Measurements from ENCODE around the gene FGFR4.

FGFR4 gene

DNA sequence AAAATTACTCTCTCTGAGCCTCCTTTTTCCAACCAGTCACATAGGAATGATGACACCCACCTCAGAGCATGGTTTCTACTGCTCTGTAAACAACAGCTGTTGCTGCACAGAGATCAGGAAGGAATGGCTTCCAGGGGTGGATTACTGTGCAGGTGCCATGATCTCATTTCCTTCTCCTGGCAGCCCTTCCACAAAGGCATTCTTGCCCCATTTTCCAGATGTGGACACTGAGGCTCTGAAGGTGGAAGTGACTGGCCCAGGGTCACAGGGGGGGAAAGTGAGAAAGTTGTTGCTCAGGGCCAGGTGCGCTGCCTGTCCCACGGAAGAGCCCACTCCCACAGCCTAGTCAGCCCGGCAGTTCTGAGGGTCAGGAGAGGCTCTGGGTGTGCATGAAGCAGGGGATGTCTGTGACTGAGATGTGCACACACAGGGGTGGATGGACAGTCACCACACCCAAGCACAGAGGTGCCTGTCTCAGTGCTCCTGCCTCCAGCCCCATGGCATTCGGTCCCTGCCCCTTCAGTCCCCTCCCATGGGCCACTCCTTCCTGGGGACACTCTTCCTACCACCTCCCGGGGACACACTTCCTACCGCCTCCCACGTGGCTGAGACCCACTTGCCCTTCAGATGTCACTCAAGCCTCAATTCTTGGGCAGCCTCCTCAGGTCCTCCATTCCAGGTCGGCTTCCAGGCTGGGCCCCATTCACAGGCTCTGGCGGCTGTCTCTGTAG, 17.0 kb downstream of the FGFR4 start:
- no peak for DNase-seq

DNA sequence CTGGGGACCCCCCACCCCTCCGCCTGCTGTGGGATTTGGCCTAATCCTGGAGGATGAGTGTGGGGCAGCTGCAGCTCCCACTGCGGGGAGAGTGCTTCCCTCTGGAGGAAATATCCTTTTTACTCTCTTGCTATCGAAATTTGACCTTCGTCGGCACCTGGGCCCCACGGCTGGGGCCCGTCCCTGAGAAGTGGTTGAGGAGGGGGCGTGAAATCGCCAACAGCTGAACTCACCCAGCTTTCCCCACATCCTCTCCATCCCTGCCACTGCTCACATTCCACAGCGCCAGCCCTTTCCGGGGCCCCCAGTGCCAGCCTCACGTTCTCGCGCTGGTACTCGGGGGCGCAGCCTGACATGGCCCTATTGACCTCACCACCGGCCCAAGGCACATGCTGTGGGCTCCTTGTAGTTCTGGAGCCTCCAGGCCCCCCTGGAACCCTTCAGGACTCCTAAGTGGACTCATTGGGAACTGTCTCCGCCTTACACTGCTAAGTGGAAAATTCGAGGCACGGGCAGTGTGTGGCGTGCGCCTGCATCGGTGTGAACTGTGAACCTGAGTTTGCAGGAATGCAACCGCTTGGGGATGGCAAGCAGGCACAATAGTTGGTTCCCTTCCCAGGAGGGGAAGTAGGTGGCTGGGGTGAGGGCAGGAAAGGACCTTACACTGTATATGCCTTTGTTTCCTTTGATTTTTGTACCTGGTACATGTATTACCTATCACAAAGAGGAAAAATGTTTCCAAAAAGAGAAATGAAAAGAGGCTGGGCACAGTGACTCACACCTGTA, 19.2 kb downstream of the FGFR4 start:
- no peak for DNase-seq

DNA sequence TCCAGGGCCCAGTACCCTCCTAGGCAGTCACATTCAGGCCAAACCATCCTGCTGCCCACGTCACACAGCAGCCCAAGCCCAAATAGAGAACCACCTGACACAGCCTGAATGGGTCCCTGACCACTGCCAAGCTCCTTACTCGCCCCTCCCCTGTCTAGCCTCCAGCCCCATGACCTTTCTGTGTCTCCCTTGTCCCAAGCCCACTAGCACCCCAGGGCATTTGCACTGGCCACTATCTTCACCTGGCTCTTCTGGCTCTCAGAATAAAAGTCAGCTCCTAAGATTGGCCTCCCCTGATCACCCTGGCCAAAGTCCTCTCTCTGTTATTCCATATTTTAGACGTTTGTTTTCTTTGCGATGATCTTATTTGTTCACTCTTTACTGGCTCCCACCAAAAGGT, 20.4 kb downstream of the FGFR4 start:
- no peak for DNase-seq

DNA sequence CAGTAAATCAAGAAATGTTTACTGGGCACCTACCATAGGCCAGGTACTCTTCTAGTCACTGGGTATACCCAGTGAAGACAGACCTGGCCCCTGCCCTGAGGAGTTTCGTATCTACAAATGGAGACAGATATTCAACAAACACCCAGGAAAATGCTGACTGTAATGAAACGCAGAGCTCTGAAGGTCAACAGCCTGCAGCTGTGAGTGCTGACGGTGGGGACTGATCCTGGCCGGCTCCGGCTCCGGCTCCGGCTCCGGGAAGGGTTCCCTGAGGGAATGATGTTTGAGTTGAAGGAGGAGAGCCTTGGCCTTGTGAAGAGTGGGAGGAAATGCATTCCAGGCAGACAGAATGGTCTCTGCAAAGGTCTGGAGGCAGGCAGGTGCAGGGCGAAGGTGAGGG, 23.1 kb downstream of the FGFR4 start:
- DNase-seq = no peak

DNA sequence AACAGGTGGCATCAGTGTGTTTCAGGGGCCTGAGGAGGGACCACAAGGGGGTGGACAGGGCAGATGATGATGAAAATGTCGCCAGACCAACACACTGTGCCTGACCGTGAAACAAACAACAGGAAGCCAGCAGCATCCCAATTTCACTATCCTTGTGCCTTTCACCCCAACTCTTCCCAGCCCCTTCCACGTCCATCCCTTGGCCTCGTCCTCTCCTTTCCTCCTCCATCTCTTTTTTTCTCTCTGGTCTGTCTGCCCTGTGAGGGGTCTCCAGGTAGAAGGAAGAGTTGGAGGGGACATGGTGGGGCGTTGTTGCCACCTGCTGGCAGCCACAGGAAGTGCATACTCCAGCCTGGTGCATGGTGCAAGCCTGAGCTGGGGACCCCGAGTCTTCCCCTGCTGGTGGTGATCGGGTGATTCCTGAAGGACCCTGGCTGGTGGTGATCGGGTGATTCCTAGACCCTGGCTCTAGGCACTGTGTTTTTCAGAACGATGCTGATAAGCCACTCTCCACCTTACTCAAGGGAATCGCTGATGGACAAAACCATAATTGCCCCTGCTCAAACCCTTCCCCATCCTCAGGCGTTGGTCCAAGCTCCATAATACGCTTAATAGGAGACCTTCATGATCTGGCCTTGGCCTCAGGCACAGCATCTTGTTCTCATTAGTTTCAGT, 25.1 kb downstream of the FGFR4 start:
- peak; percentile 63 for DNase-seq

DNA sequence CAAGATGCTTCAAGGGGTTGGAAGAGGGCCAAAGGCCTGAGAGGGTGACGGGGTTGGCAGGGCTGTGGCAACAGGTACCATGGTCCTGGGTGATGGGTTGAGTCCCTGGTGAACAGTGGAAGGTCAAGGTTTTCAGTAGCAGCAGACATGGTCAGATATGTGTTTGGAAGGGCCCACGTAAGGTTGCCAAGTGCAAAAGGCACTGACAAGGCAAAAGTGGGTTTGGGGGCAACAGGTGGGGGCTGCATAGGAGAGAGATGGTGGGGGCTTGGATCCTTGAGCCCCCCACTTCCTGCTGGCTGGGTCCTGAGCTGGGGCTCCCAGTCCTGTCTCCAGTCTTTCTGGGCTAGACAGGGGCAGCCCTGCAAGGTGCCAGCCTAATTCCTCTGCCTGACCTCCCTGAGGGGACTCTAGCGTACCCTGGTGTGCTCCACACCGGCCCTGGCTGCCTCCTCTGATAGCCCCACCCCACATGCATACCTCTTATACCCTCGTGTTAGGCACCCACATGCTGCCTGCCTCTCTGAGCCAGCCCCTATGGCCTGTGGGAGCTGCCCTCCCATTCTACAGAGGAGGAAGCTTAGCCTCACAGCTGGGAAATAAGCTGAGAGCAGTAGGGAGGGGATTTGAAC, 26.0 kb downstream of the FGFR4 start:
- DNase-seq = no peak

DNA sequence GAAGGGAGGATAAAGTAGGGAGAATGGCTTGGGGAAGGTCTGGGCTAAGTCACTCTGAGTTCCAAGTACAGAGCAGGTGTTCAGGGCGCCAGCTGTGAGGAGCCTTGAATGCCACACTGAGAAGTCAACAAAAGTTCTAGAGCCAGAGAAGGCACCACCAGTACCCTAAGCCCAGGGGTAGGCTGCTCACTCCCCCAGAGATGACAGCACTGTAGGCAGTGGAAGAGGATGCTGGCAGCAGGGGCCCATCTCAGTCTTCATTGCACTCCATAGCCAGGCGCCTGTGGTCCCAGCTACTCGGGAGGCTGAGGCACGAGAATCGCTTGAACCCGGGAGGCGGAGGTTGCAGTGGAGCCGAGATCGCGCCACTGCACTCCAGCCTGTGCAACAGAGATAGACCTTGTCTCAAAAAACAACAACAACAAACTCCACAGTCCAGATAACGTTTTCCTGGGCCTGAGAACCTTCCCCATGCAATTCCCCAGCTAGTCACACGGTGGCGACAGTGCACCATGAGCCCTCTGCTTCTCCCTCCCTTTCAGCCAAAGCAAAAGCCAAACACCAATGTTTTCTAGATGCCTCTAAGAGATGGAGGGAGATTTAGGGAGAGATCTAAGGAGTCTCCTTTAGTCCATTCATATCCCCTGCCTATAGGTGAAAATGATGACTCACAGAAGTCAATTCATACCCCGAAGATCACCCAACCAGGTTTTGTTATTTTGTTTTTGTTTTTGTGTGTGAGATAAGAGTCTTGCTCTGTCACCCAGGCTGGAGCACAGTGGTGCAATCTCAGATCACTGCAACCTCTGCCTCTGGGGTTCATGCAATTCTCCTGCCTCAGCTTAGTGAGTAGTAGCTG, 27.1 kb downstream of the FGFR4 start:
- peak; percentile 77 for DNase-seq

DNA sequence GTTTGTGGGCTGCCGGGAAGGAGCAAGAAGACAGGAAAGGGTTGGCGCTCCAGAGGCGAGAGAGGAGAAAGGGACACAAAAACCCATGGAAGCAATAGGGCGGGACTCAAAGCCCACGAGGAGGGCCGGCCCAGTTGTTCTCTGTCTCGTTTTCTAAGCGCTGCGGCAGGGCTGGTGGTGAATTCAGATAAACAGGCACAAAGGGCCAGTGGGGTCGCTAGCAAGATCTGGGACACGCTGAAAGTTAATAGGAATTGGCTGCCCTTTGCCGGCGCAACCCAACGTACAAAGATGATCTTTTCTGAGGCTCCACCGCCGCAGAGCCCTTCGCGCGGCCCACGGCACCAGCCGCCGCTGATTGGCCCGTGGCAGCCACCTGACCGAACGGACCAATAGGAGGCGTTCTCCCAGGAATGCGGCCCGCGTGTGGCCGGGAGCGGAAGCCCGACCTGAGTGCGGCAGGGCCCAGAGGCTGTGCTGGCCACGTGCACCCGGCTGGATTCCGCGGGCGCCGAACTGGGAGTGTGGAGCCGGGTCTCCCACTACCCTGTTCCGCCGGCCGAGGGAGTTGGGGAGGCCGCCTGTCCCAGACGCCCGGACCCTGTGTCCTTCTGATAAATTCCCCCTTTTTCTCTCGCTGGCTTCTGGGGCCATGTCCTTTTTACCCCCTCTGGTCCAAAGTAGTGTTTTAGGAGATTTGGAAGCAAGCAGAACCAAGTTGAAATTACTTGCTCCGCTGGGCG, 30.1 kb downstream of the FGFR4 start:
- peak; percentile 84 for DNase-seq

DNA sequence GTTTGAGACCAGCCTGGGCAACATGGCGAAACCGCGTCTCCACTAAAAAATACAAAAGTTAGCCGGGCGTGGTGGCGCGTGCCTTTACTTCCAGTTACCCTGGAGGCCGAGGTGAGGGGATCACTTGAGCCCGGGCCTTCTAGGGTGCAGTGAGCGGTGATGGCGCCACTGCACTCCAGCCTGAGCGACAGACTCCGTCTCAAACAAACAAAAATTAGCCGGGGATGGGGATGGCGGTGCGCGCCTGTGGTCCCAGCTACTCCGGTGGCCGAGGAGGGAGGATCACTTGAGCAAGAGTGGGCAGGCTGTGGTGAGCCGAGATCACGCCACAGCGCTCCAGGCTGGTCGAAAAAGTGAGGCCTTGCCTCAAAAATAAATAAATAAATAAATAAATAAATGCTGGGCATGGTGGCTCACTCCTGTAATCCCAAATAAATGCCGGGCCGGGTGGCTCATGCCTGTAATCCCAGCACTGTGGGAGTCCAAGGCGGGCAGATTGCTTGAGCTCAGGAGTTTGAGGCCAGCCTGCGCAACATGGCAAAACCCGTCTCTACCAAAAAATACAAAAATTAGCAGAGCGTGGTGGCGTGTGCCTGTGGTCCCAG, 30.8 kb downstream of the FGFR4 start:
- DNase-seq = no peak

DNA sequence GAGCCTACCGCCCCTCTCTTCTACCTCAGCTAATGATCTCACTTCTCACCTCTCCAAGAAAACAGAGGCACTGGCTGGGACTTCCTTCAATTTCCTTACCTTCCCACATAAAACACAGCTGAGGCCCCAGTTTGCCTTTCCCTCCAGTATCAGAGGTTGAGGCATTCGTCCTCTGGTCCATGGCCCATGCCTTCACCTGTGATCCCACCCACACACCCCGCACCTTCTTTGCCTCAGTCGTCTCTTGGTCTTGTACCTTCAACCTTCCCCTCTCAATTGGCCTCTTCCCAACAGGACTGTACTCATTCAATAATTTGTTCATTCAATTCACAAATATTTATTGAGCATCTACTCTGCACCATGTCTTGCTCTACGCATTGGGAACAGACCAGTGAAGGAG, 35.9 kb downstream of the FGFR4 start:
- no peak for DNase-seq

DNA sequence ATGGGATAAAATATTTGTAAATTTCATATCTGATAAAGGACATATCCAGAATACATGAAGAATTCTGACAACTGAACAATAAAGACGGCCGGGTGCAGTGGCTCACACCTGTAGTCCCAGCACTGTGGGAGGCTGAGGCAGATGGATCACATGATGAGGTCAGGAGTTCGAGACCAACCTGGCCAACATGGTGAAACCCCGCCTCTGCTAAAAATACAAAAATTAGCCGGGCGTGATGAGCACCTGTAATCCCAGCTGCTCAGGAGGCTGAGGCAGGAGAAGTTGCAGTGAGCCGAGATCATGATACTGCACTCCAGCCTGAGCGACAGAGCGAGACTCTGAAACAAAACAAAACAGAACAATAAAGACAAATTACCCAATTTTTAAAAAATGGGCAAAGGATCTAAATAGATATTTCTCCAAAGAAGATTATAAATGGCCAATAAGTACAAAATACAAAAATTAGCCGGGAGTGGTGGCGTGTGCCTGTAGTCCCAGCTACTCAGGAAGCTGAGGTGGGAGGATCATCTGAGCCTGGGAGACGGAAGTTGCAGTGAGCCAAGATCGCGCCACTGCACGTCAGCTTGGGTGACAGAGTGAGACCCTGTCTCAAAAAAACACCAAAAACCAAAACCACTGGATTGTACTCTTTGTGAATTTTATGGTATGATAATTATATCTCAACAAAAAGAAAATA, 37.2 kb downstream of the FGFR4 start:
- DNase-seq = no peak

DNA sequence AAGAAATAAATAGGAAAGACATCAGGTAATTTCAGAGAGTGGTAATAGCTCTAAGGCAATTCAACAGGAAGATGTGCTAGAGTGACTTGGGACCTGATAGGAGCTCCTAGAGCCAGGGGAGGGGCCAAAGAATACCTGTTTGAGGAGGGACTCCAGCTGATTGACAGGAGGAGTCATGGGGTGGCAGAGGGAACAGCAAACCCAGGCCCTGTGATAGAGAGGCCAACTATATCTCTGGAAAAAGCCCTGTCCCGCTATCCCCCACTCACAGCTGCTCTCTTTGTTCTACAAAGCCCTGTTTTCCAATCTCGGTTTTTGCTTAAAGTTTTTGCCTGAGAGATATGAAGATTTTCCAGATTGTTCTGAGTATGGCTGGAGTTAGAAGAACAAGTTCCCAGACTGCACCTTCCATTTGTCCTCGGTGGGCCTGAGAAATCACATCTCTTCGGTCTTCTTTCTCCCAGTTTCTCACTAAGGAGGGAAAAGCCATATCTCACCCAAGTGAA, 37.8 kb downstream of the FGFR4 start:
- DNase-seq = no peak

DNA sequence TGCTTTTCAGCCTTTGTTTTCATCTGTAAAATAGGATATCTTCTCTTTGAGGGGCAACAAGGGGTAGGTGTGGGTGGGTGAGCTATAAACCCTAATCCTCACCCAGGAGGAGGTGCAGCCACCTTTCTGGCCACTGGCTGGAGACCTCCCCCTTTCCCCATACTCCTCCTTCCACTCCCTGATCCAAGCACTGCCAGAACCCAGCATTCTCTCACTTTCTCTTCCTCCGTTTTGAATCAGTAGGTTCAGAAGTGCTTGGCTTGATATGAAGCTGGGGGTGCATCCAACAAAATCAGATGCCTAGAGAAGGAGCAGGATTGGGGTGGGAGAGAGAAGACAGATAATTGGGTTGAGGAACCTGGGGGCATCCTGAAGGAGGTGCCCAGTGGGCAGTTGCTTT, 40.1 kb downstream of the FGFR4 start:
- no peak for DNase-seq

DNA sequence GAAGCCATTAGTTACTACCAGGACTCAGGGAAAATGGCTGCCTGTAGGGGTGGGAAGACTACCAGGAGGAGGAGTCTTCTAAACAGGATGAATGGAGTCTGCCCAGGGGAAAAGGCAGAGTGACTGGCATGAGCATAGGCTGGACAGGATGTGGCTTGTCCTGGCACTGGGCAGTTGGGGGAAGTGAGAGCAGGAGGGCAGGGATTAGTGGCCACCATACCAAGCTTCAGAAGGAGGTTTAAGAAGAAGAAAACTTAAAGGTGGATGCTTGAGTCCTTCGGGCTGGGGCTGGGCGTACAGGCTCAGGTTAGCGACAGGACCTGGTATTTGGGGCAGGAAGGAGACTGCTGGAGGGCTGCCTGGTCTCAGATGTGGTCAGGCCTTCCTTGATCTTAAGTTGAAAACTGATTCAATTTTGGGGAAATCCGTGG, 41.9 kb downstream of the FGFR4 start:
- no peak for DNase-seq

DNA sequence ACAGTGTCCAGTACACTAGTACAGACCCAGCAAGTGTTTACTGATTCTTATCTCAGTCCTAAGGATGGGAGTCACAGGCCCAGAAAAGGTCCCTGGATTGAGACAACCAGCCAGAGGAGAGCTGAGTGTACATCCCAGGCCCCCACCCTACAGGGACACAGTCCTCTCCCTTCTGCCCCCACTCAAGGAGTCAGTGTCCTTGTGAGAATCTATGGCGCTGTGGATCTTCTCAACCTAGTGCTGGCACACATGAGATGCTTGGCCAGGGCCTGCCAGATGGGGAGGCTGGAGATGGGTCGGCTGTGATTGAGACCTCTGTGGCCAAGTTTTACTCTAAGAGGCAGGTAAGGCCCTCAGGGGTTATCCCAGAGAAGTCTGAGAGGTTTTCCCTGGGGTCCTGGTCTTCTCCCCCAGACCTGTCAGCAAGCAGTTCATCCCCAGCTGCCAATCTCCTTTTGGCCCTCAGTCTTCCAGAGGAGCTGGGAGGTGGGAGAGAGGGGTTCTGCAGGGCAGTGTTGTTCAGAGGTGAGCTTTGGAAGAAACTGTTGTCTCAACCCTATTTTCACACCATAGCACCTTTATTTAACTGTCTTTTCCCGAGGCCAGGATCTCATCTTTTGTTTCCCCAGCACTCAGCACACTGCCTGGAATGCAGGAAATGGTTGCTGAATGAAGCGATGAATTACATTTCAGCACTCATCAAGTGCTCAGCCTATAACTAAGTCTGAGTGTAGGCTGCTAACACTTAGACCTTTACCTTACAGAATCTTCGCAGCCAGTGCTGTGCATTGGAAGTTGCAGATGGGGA, 43.7 kb downstream of the FGFR4 start:
- no peak for DNase-seq

DNA sequence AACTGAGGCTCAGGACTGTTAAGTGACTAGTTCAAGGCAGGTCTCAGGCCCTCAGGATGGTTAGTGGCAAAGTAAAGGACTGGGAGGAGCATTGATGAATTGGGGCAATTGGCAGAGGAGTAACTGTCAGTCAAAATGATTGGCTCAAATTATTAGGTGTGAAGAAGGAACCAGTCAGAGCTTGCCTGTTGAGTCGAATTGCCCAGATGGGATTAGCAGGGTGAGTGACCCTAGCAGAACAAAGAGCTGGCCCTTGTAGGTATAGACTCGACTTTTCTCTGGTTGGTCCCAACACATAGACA, 44.3 kb downstream of the FGFR4 start:
- DNase-seq = no peak

DNA sequence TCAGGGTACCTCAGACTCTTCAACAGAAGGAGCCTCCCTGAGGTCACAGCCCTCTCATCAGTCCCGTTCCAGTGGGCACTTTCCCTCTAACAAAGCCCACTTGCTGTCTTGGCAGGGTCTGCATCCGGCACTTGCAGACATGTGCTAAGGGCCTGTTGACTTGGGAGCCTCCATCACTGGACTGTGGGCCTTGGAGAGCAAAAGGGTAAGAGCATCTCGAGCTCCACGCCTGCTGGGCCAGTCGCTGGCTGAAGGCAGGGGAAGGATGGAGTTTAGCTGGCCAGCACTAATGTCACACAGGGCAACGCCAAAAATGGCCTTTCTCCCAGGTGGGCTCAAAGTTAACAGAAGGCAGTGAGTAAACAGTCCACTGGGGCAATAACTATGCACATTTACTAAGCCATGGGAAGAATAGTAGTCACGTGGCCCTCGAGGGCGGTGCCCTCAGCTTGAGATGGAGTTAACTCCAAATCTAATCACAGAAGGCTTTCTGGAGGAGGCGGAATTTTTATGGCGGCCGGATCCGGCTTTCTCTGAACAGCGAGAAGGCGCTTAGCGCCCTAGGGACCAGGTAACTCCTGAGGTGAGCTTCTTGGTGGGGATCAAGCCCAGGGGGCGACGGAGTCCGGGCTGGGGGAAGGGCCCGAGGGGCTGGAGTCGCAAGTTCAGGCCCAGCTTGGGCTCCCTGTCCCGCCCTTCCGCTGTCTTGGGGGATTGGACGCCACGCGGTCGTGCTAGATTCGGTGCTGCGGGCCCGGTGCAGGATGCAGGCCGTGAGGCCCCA, 44.8 kb downstream of the FGFR4 start:
- no peak for DNase-seq

DNA sequence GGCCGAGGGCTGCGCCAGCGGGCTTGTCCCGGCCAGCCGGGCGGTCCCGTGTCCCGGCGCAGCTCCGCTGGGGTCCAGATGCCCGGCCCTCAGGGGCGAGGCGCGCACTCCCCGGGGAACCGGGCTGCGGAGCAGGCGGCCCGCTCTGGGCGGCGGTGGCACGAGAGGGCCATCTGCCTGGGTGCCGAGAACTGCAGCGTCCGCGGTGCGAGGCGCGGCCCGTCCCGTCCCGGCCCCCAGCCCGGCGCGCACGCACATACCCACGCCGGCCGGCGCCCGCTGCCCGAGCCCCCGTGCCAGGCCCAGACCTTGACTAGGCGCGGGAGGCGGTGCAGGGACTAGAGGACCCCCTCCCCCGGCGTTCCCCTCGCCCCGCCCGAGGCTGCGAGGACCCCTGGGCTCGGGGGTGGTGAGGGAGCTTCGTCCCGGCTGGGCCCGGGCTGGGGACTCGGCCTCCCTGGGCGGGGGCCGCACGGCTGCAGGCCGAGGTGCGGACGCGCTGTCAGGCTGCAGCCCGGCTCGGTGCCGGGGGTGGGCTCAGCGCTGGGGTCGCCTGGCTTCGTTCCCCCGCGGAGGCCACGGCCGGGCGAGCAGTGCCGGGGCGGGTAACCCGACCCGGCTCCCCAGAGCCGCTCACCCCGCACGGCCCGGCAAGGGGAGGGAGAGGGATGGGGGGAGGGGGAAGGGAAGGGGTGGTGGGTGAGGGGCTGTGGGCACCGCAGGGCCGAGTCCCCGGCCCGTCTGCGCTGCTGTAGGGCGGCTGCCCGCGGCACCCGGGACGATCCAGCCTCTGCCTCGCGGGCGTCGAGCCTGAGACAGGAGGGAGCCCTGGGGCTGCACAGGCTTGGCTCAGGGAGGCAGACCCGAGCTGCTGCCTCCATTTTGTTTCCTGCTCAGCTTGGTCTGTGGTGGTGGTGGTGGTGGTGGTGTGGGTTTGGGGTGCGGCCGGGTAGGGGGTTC, 45.7 kb downstream of the FGFR4 start:
- peak; percentile 50 for DNase-seq

All from activated naive CD4-positive, alpha-beta T cell treated with anti-CD3 and anti-CD28 coated beads, Interleukin-2, amount 50 U/mL, for 16 hours (primary cell).